Thoracic aorta (tissue), 2 donors: ENCODE measurements around the gene MRPS5. TPM values are rescaled to one million over a fixed set of nuclear protein-coding genes. Genes with fewer than 3 reads are reported as not detected.

Experiments used
- ATAC-seq: fragments of 150-250 bp; one replicate; pipeline ENCODE4 v1.8.0; 2017; ENCODE audit warnings: low read depth; ENCODE audit not compliant: insufficient number of reproducible peaks, low FRiP score
- DNase-seq: peaks from one replicate; pipeline ENCODE4 v3.0.0-alpha.2; 2020; ENCODE audit warnings: low spot score
- H3K27ac ChIP-seq, 2 donors: fragments of 200-600 bp; sonication (generic); 1 replicate in 1 of 2; 2 replicates in 1 of 2; pipeline ENCODE4 v1.5.1; 2016; ENCODE audit warnings: mild to moderate bottlenecking in 2 of 2, moderate library complexity in 2 of 2
- H3K27me3 ChIP-seq: fragments of 200-600 bp; sonication (generic); replicated peaks from 2 replicates; pipeline ENCODE4 v1.6.0; 2016; ENCODE audit warnings: mild to moderate bottlenecking; ENCODE audit not compliant: insufficient read depth
- H3K36me3 ChIP-seq: fragments of 200-600 bp; sonication (generic); one replicate; pipeline ENCODE4 v1.5.1; 2016
- H3K4me1 ChIP-seq, 2 donors: fragments of 200-600 bp; sonication (generic); 1 replicate in 1 of 2; 2 replicates in 1 of 2; pipeline versions ENCODE4 v1.5.1 to v1.6.0; 2016; ENCODE audit warnings: low read depth in 2 of 2, mild to moderate bottlenecking in 1 of 2; ENCODE audit not compliant: control insufficient read depth in 1 of 2
- H3K4me3 ChIP-seq: fragments of 200-600 bp; sonication (generic); 2 replicates; pipeline ENCODE4 v1.5.1; 2016; ENCODE audit warnings: mild to moderate bottlenecking
- H3K9me3 ChIP-seq: fragments of 200-600 bp; sonication (generic); 2 replicates; pipeline ENCODE4 v1.5.1; 2016
- CTCF ChIP-seq: fragments of 200-600 bp; sonication (generic); IDR thresholded peaks from one replicate; pipeline ENCODE4 v1.5.1; 2019; ENCODE audit warnings: antibody characterized with exemption
- total RNA-seq, 2 donors: library from RNA; depleted of rRNA; stranded (reverse); fragments of >200 nt; gene quantifications; one replicate each; pipeline versions ENCODE4 v1.1.0 to v1.2.3, GENCODE V29; 2016

Gene MRPS5
- total RNA-seq, 2 donors from 2014 or later: 35.3 to 44.8 TPM

DNA sequence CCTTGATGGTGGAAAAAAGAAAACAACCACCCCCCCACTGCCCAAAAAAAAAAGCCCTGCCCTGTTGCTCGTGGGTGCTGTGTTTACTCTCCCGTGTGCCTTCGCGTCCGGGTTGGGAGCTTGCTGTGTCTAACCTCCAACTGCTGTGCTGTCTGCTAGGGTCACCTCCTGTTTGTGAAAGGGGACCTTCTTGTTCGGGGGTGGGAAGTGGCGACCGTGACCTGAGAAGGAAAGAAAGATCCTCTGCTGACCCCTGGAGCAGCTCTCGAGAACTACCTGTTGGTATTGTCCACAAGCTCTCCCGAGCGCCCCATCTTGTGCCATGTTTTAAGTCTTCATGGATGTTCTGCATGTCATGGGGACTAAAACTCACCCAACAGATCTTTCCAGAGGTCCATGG is 68.1 kb downstream of the MRPS5 start:
- Histone ChIP-seq H3K27ac (no peak overlapping the region), H3K27me3 (no peaks in the 10 kb centered on the region), H3K36me3 (no peaks in the 10 kb centered on the region), H3K9me3 (no peaks in the 10 kb centered on the region), H3K4me3 (no peak overlapping the region), H3K4me1 (no peaks in the 10 kb centered on the region)
- ATAC-seq (no peak), DNase-seq (no peak)
- TF ChIP-seq CTCF: no peak

- no peak for ATAC-seq
- Histone ChIP-seq H3K27me3 (no peaks in the 10 kb centered on the region), H3K27ac (no peak overlapping the region), H3K4me3 (no peak overlapping the region), H3K9me3 (no peaks in the 10 kb centered on the region), H3K36me3 (no peaks in the 10 kb centered on the region), H3K4me1 (no peaks in the 10 kb centered on the region)
- no peak for DNase-seq
- no peak for TF ChIP-seq CTCF
Observed at GRCh38 chr2:95052804-95053479, 68.7 kb downstream of the MRPS5 start.

- Histone ChIP-seq H3K27me3 (no peaks in the 10 kb centered on the region), H3K9me3 (no peaks in the 10 kb centered on the region), H3K36me3 (no peaks in the 10 kb centered on the region), H3K4me1 (no peaks in the 10 kb centered on the region), H3K27ac (no peak overlapping the region), H3K4me3 (no peak overlapping the region)
- no peak for ATAC-seq
- no peak for TF ChIP-seq CTCF
- no peak for DNase-seq
Observed at GRCh38 chr2:95052307-95052706, 69.3 kb downstream of the MRPS5 start.

DNA sequence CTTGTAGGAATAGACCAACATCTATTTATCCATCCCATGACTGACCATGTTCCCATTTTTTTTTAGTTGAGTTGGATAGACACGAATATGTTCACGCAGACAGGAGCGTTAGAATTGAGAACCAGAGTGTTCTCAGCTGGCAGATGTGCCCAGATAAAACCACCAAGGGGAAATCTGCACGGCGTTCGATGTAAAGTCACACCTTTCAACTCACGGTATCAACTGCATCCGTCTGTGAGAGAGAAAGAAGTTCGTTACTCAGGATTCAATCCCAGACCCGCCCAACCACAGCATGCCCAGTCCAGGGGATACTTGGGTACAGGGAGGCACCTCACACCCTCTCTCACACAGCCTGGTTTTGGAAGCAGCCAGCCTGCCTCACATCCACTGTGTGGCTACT is 70.0 kb downstream of the MRPS5 start:
- Histone ChIP-seq H3K27ac (no peak overlapping the region), H3K36me3 (no peaks in the 10 kb centered on the region), H3K4me3 (no peak overlapping the region), H3K27me3 (no peaks in the 10 kb centered on the region), H3K9me3 (no peaks in the 10 kb centered on the region), H3K4me1 (no peaks in the 10 kb centered on the region)
- no peak for ATAC-seq
- DNase-seq: no peak
- TF ChIP-seq CTCF: no peak

DNA sequence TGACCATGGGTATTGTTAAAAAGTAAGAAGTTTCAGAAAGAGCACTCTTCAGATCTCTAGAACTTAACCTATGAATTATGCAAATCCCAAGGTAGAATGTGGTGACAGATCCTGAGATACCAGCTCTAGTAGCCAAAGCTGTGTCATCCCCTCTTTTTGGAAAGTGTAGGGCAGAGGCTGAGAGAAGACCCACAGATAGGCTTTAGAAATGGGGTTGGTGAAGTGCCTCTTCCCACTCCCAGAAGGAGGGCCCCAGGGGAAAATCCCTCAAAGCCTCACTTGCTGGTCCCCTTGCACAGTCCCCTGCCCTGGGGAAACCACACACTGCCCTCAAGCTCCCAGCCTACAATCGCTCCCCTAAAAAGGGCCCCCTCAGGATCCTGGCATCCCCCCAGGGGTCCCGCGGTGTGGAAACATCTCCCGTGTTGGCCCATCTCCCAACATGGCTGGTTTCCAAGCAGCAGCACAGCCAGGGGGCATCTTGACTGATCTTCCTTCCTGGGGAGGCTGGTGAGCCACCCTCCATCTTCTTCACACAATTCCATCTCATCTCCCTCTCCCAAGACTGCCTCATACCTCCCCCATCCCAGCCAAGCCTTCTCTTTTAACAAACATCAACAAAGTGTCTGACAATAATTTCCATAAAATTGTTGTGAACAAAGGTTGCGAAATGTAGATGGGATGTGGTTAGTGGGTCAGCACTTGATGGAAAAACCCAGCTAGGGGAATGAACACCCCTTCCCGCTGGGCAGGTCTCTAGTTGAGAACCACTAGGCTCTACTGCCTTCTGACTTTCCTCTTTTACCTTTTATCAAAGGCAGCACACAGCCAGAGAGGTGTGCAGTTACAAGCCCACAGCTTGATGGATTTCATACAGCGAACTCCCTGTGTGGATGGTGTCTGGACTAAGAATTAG is 71.0 kb downstream of the MRPS5 start:
- DNase-seq (no peak), ATAC-seq (no peak)
- no peaks in the 10 kb centered on the region for H3K9me3 ChIP-seq
- no peak overlapping the region for H3K4me3 ChIP-seq
- H3K4me1 ChIP-seq: no peaks in the 10 kb centered on the region
- no peak overlapping the region for H3K27ac ChIP-seq
- H3K36me3 ChIP-seq: no peaks in the 10 kb centered on the region
- no peak for TF ChIP-seq CTCF
- H3K27me3 ChIP-seq: no peaks in the 10 kb centered on the region
